Smooth muscle cell (in vitro differentiated cells): ENCODE results near the gene OSBPL8. TPM values are rescaled to one million over a fixed set of nuclear protein-coding genes. Genes with fewer than 3 reads are reported as not detected.

ENCODE experiments used
- DNase-seq: peaks from one replicate; lab custom pipeline; 2025; ENCODE audit not compliant: unreplicated experiment; lab: John Stamatoyannopoulos, UW
- H2AFZ ChIP-seq: fragments of 200-600 bp; sonication (generic); 2 replicates; pipeline ENCODE4 v1.6.0; 2016; ENCODE audit warnings: antibody characterized with exemption, low read depth, mild to moderate bottlenecking
- H3F3A ChIP-seq: fragments of 200-600 bp; sonication (generic); 2 replicates; pipeline ENCODE4 v1.6.0; 2017; ENCODE audit warnings: antibody characterized with exemption, low read depth
- H3K27ac ChIP-seq: fragments of 200-600 bp; sonication (generic); 2 replicates; pipeline ENCODE4 v1.5.1; 2016; ENCODE audit warnings: low read depth, mild to moderate bottlenecking
- H3K27me3 ChIP-seq: fragments of 200-600 bp; sonication (generic); 2 replicates; pipeline ENCODE4 v1.6.1; 2016; ENCODE audit warnings: low read depth, mild to moderate bottlenecking
- H3K36me3 ChIP-seq: fragments of 200-600 bp; sonication (generic); 2 replicates; pipeline ENCODE4 v1.5.1; 2016; ENCODE audit warnings: low read depth
- H3K4me1 ChIP-seq: fragments of 200-600 bp; sonication (generic); 2 replicates; pipeline ENCODE4 v1.5.1; 2016; ENCODE audit warnings: low read depth
- H3K4me2 ChIP-seq: fragments of 200-600 bp; sonication (generic); 2 replicates; pipeline ENCODE4 v1.6.0; 2016; ENCODE audit warnings: mild to moderate bottlenecking
- H3K4me3 ChIP-seq: fragments of 200-600 bp; sonication (generic); 2 replicates; pipeline ENCODE4 v1.5.1; 2016; ENCODE audit warnings: mild to moderate bottlenecking
- H3K79me2 ChIP-seq: fragments of 200-600 bp; sonication (generic); 2 replicates; pipeline ENCODE4 v1.6.0; 2016; ENCODE audit warnings: low read depth, mild to moderate bottlenecking
- H3K9ac ChIP-seq: fragments of 200-600 bp; sonication (generic); 2 replicates; pipeline ENCODE4 v1.6.0; 2016; ENCODE audit warnings: low read depth
- H3K9me3 ChIP-seq: fragments of 200-600 bp; sonication (generic); replicated peaks from 2 replicates; pipeline ENCODE4 v1.5.1; 2016; ENCODE audit warnings: low read depth
- H4K20me1 ChIP-seq: fragments of 200-600 bp; sonication (generic); 2 replicates; pipeline ENCODE4 v1.6.0; 2016; ENCODE audit warnings: low read depth
- WGBS: methylation state at CpG from one replicate; pipeline ENCODE4 v1.1.7; 2016; ENCODE audit warnings: low lambda C conversion rate; 5-methylcytosine and 5-hydroxymethylcytosine counted together
- polyA plus RNA-seq: library from polyadenylated mRNA; unstranded; fragments of >200 nt; fragmentation: Nextera tagmentation; extraction: Ambion mirVana; gene quantifications from 2 replicates; pipeline ENCODE4 v1.2.1, GENCODE V29; 2016
- total RNA-seq: library from RNA; depleted of rRNA; stranded (reverse); fragments of >200 nt; gene quantifications from 2 replicates; pipeline ENCODE4 v1.2.3, GENCODE V29; 2014
- TF ChIP-seq, protein P1 (sequence below): fragments of 200-600 bp; sonication (generic); IDR thresholded peaks from 2 replicates; pipeline ENCODE4 v1.5.1; 2017; ENCODE audit warnings: borderline replicate concordance, mild to moderate bottlenecking, antibody characterized with exemption; ENCODE audit not compliant: insufficient read depth, poor library complexity, severe bottlenecking

Gene OSBPL8
- total and polyA plus RNA-seq, 2 experiments from 2014 or later = 32.0 to 108 TPM

DNA sequence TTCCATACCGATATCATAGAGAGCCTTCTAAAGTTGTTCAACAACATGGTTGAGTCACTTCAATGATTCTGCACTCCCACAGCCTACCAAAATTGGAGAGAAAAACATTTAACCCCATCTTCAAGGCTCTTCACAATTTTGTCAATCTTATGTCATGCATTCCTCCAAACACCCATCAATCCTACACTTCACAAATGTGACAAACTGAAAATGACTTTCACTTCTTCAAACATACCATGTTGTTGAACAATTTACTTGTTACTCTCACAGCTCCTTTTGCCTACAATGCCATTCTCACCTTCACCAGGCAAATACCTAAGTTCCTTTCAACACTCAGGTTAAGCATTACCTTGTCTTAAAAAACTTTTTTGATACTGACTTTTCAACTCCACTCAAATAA, 88.0 kb downstream of the OSBPL8 start:
- Histone ChIP-seq H3K36me3 (no peaks in the 10 kb centered on the region), H3F3A (peaks cover 10% of the 10 kb centered on the region), H3K79me2 (peaks cover 77% of the 10 kb centered on the region), H3K27me3 (no peaks in the 10 kb centered on the region), H3K4me1 (peaks cover 21% of the 10 kb centered on the region), H3K27ac (peak overlapping the region; percentile 68), H4K20me1 (peaks cover 73% of the 10 kb centered on the region), H3K4me3 (no peak overlapping the region), H2AFZ (no peak overlapping the region), H3K9ac (no peak overlapping the region), H3K4me2 (no peak overlapping the region), H3K9me3 (no peaks in the 10 kb centered on the region)
- TF ChIP-seq, protein P1, sequence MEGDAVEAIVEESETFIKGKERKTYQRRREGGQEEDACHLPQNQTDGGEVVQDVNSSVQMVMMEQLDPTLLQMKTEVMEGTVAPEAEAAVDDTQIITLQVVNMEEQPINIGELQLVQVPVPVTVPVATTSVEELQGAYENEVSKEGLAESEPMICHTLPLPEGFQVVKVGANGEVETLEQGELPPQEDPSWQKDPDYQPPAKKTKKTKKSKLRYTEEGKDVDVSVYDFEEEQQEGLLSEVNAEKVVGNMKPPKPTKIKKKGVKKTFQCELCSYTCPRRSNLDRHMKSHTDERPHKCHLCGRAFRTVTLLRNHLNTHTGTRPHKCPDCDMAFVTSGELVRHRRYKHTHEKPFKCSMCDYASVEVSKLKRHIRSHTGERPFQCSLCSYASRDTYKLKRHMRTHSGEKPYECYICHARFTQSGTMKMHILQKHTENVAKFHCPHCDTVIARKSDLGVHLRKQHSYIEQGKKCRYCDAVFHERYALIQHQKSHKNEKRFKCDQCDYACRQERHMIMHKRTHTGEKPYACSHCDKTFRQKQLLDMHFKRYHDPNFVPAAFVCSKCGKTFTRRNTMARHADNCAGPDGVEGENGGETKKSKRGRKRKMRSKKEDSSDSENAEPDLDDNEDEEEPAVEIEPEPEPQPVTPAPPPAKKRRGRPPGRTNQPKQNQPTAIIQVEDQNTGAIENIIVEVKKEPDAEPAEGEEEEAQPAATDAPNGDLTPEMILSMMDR = no peak
- DNase-seq = no peak
- 57% methylated on average over 1 of the region's 1 CpG for WGBS

GRCh38 chr12:76470028-76470939, 89.3 kb downstream of the OSBPL8 start:
- Histone ChIP-seq H3K79me2 (peaks cover 77% of the 10 kb centered on the region), H3K27ac (peak overlapping the region; percentile 68)

DNA sequence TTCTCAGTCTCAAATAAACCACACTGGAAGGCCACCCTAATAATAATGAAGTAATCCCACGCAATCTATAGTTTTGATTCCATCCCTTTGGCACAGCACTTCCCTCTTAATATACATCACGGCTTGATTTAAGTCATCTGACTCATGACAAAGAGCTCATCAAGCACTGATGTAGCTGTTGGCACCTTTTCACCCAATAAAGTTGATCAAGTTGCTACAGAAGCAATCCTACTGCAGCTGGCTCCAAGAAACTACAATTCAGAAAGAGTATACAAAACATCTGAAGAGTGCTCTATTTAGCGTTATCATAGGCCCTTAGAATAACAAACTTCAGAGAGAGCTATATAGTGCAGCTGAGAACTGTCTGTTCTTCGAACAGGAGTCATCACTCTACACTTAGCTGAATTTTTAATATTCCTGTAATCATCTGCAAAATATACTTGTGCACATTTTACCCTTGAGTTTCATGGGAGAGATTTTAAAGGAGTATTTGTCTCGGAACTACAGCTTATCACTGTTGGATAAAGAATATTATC, 94.9 kb downstream of the OSBPL8 start:
- H3K27ac ChIP-seq = no peak overlapping the region
- no peak overlapping the region for H3K4me3 ChIP-seq
- no peaks in the 10 kb centered on the region for H3F3A ChIP-seq
- peaks cover 70% of the 10 kb centered on the region for H3K79me2 ChIP-seq
- H3K9ac ChIP-seq = no peak overlapping the region
- DNase-seq = no peak
- WGBS = 87% methylated on average over 5 of the region's 5 CpGs
- H3K4me1 ChIP-seq = no peaks in the 10 kb centered on the region
- no peak overlapping the region for H2AFZ ChIP-seq
- no peaks in the 10 kb centered on the region for H3K27me3 ChIP-seq
- no peaks in the 10 kb centered on the region for H3K36me3 ChIP-seq
- H4K20me1 ChIP-seq = peaks cover 78% of the 10 kb centered on the region
- H3K4me2 ChIP-seq = no peak overlapping the region
- TF ChIP-seq, protein P1 = no peak
- no peaks in the 10 kb centered on the region for H3K9me3 ChIP-seq

More at GRCh38 chr12:76470028-76470939, 89.3 kb downstream of the OSBPL8 start:
- TF ChIP-seq, protein P1 = no peak
- H3K9ac ChIP-seq = no peak overlapping the region
- peaks cover 10% of the 10 kb centered on the region for H3F3A ChIP-seq
- no peak for DNase-seq
- H3K27me3 ChIP-seq = no peaks in the 10 kb centered on the region
- H3K4me2 ChIP-seq = peak overlapping the region; percentile 61
- H2AFZ ChIP-seq = no peak overlapping the region
- no peak overlapping the region for H3K4me3 ChIP-seq
- H4K20me1 ChIP-seq = peaks cover 71% of the 10 kb centered on the region
- H3K9me3 ChIP-seq = no peaks in the 10 kb centered on the region
- no peaks in the 10 kb centered on the region for H3K36me3 ChIP-seq
- WGBS = 58% methylated on average over 7 of the region's 7 CpGs
- peaks cover 13% of the 10 kb centered on the region for H3K4me1 ChIP-seq
